Esophagus muscularis mucosa (tissue), 3 donors: ENCODE results near the gene NELFCD.

ENCODE experiments used
- POLR2A ChIP-seq: fragments of 450-650 bp; IDR thresholded peaks from one replicate; pipeline ENCODE4 v1.6.1; 2017; ENCODE audit warnings: antibody characterized with exemption, moderate library complexity, mild to moderate bottlenecking, low read depth
- TF ChIP-seq, protein P1 (sequence below), 3 experiments: fragments of 200-600 bp in 2 of 3; fragments of 450-650 bp in 1 of 3; sonication (generic) in 2 of 3; IDR thresholded peaks; one replicate each; pipeline ENCODE4 v1.5.1; 2017 to 2019; ENCODE audit warnings: antibody characterized with exemption in 3 of 3, mild to moderate bottlenecking in 2 of 3, moderate library complexity in 1 of 3

DNA sequence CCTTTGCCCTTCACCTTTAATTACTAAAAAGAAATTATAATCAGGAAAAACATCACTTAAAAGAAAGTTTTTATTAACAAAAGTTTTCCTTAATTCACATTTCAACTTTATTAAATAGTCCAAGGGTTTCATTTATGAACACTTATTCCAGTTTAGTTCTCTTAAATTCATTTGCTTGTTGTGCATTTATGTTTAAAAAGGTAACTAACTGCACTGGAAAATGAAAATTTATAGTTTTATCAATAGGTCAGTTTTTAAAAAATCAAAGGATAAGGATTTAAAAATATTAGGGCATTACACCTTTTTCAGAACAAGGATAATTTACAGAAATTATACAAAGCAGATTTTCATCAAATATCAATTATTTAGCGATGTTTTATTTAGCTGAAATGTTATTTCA is 52.0 kb downstream of the NELFCD start:
- TF ChIP-seq, protein P1, sequence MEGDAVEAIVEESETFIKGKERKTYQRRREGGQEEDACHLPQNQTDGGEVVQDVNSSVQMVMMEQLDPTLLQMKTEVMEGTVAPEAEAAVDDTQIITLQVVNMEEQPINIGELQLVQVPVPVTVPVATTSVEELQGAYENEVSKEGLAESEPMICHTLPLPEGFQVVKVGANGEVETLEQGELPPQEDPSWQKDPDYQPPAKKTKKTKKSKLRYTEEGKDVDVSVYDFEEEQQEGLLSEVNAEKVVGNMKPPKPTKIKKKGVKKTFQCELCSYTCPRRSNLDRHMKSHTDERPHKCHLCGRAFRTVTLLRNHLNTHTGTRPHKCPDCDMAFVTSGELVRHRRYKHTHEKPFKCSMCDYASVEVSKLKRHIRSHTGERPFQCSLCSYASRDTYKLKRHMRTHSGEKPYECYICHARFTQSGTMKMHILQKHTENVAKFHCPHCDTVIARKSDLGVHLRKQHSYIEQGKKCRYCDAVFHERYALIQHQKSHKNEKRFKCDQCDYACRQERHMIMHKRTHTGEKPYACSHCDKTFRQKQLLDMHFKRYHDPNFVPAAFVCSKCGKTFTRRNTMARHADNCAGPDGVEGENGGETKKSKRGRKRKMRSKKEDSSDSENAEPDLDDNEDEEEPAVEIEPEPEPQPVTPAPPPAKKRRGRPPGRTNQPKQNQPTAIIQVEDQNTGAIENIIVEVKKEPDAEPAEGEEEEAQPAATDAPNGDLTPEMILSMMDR (IDR thresholded peaks at IDR 0.05): no peak
- no peak for TF ChIP-seq POLR2A
